A673 (cell line): Measurements from ENCODE around the gene TARBP2.

ENCODE experiments used
- EZH2 ChIP-seq: fragments of 200-600 bp; sonication (generic); IDR thresholded peaks from 2 replicates; pipeline ENCODE4 v1.6.1; 2017; ENCODE audit warnings: borderline replicate concordance, low read depth, mild to moderate bottlenecking, mixed read lengths, antibody characterized with exemption, low read length; ENCODE audit not compliant: poor library complexity, severe bottlenecking
- TF ChIP-seq, protein P1 (sequence below): fragments of 300-800, 200-600 bp; sonication (generic); conservative IDR thresholded peaks from 2 replicates; pipeline ENCODE4 v1.5.1; 2017; ENCODE audit warnings: low read depth, mild to moderate bottlenecking, antibody characterized with exemption, low read length, moderate library complexity, mixed read lengths

DNA sequence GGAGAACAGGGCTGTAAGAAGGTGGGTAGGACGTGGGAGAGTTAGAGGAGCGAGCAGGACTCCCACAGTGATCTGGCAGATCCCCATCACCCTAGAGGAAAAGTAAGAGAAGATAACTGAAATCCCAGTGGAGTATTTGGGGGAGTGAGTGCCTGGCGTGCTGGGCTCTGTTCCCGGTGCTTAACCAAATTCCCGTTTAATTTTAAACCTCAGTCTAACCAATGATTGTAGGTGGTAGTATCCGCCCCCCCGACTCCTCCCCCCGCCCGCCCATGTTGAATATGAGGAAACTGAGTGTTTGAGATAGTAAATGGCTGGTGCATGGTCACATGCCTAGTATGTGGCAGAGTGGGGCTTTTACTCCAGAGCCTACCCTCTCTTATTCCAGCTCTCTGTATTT lies 1.2 kb downstream of the TARBP2 start:
- TF ChIP-seq, protein P1, sequence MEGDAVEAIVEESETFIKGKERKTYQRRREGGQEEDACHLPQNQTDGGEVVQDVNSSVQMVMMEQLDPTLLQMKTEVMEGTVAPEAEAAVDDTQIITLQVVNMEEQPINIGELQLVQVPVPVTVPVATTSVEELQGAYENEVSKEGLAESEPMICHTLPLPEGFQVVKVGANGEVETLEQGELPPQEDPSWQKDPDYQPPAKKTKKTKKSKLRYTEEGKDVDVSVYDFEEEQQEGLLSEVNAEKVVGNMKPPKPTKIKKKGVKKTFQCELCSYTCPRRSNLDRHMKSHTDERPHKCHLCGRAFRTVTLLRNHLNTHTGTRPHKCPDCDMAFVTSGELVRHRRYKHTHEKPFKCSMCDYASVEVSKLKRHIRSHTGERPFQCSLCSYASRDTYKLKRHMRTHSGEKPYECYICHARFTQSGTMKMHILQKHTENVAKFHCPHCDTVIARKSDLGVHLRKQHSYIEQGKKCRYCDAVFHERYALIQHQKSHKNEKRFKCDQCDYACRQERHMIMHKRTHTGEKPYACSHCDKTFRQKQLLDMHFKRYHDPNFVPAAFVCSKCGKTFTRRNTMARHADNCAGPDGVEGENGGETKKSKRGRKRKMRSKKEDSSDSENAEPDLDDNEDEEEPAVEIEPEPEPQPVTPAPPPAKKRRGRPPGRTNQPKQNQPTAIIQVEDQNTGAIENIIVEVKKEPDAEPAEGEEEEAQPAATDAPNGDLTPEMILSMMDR, result no peak
- TF ChIP-seq EZH2, result no peak
